IMR-90 (cell line): ENCODE results near the gene GABRB1. TPM values are rescaled to one million over a fixed set of nuclear protein-coding genes. Genes with fewer than 3 reads are reported as not detected.
A peak's percentile ranks its signal among the peaks of the same experiment; 100 is the strongest.

Experiments
- ATAC-seq: fragments of 200-7000 bp; cut with Tn5 transposase; 2 replicates; pipeline ENCODE4 v1.9.1; 2020; ENCODE audit warnings: low read depth, mild to moderate bottlenecking, moderate library complexity
- BruUV-seq: library from RNA; stranded (reverse); fragments of 400-500 nt; replicated peaks from 2 replicates; lab custom pipeline; 2021; lab: Mats Ljungman, UMichigan
- CTCF ChIA-PET: fragments of 300-600 bp; formaldehyde crosslinking; extraction: SDS; loops from one replicate; lab custom pipeline; 2021; ENCODE audit warnings: antibody characterized with exemption; lab: Yijun Ruan, JAX
- POLR2A ChIA-PET: fragments of 300-600 bp; sonication (Branson Sonifier 250); formaldehyde crosslinking; loops from one replicate; lab custom pipeline; 2022; ENCODE audit warnings: antibody characterized with exemption; ENCODE audit not compliant: unreplicated experiment; lab: Charles Lee
- DNase-seq: peaks from one replicate; pipeline ENCODE4 v3.0.0; 2013
- H2AFZ ChIP-seq: replicated peaks from 2 replicates; pipeline ENCODE3; 2013; ENCODE audit warnings: low read length, mild to moderate bottlenecking; ENCODE audit not compliant: poor library complexity
- H2AK5ac ChIP-seq: 2 replicates; pipeline ENCODE4 v1.6.1; 2013; ENCODE audit warnings: low read depth, low read length, inconsistent platforms
- H2AK9ac ChIP-seq: replicated peaks from 2 replicates; pipeline ENCODE3; 2013; ENCODE audit warnings: mild to moderate bottlenecking, low read depth, low read length, moderate library complexity; ENCODE audit not compliant: poor library complexity
- H2BK120ac ChIP-seq: 2 replicates; pipeline ENCODE4 v1.6.1; 2013; ENCODE audit warnings: low read depth, low read length, inconsistent platforms
- H2BK15ac ChIP-seq: 3 replicates; pipeline ENCODE4 v1.6.1; 2013; ENCODE audit warnings: low read depth, low read length, inconsistent platforms
- H2BK20ac ChIP-seq: 2 replicates; pipeline ENCODE4 v1.6.1; 2013; ENCODE audit warnings: low read depth, mild to moderate bottlenecking, inconsistent platforms, low read length, moderate library complexity
- H2BK5ac ChIP-seq: 2 replicates; pipeline ENCODE4 v1.6.1; 2013; ENCODE audit warnings: mild to moderate bottlenecking, low read depth, low read length, inconsistent platforms; ENCODE audit not compliant: poor library complexity, severe bottlenecking
- H3K14ac ChIP-seq: replicated peaks from 2 replicates; pipeline ENCODE4 v1.6.1; 2013; ENCODE audit warnings: low read depth, low read length, inconsistent platforms
- H3K18ac ChIP-seq: 2 replicates; pipeline ENCODE4 v1.6.1; 2013; ENCODE audit warnings: low read depth, low read length, control low read depth
- H3K23ac ChIP-seq: 2 replicates; pipeline ENCODE4 v1.6.1; 2013; ENCODE audit warnings: low read depth, low read length, inconsistent platforms
- H3K27ac ChIP-seq: 2 replicates; pipeline ENCODE4 v1.5.1; 2013; ENCODE audit warnings: mild to moderate bottlenecking, control low read depth, low read length; ENCODE audit not compliant: insufficient read depth
- H3K27me3 ChIP-seq: 2 replicates; pipeline ENCODE4 v1.6.1; 2013; ENCODE audit warnings: low read length; ENCODE audit not compliant: control insufficient read depth, insufficient read depth
- H3K36me3 ChIP-seq: 2 replicates; pipeline ENCODE4 v1.6.1; 2013; ENCODE audit warnings: low read length, mixed read lengths; ENCODE audit not compliant: control insufficient read depth, insufficient read depth
- H3K4ac ChIP-seq: 2 replicates; pipeline ENCODE4 v1.6.1; 2013; ENCODE audit warnings: low read depth, low read length, inconsistent platforms
- H3K4me1 ChIP-seq: 2 replicates; pipeline ENCODE4 v1.6.1; 2013; ENCODE audit warnings: low read length, mixed read lengths; ENCODE audit not compliant: control insufficient read depth, insufficient read depth
- H3K4me2 ChIP-seq: 2 replicates; pipeline ENCODE4 v1.6.1; 2013; ENCODE audit warnings: low read depth, mild to moderate bottlenecking, control low read depth, low read length, moderate library complexity
- H3K4me3 ChIP-seq: 2 replicates; pipeline ENCODE4 v1.5.1; 2013; ENCODE audit warnings: low read depth, mild to moderate bottlenecking, control low read depth, low read length, moderate library complexity; ENCODE audit not compliant: insufficient read depth
- H3K56ac ChIP-seq: 2 replicates; pipeline ENCODE4 v1.6.1; 2013; ENCODE audit warnings: low read length, inconsistent platforms; ENCODE audit not compliant: insufficient read depth; ENCODE audit errors: extremely low read depth
- H3K79me1 ChIP-seq, 2 experiments: 2 replicates each; pipeline ENCODE4 v1.6.1; 2013; ENCODE audit warnings: low read length in 2 of 2, inconsistent platforms in 1 of 2, low read depth in 1 of 2
- H3K9ac ChIP-seq: 2 replicates; pipeline ENCODE4 v1.6.1; 2013; ENCODE audit warnings: low read depth, low read length, control low read depth
- H3K9me1 ChIP-seq: 2 replicates; pipeline ENCODE4 v1.6.1; 2013; ENCODE audit warnings: low read length, inconsistent platforms; ENCODE audit not compliant: insufficient read depth
- H3K9me3 ChIP-seq: 2 replicates; pipeline ENCODE4 v1.6.1; 2013; ENCODE audit warnings: low read length; ENCODE audit not compliant: control insufficient read depth, insufficient read depth
- H4K20me1 ChIP-seq: 2 replicates; pipeline ENCODE4 v1.6.1; 2013; ENCODE audit warnings: low read length, inconsistent platforms; ENCODE audit not compliant: insufficient read depth
- H4K5ac ChIP-seq: 2 replicates; pipeline ENCODE4 v1.6.1; 2013; ENCODE audit warnings: mild to moderate bottlenecking, low read depth, low read length, control low read depth
- H4K8ac ChIP-seq, 2 experiments: 2 replicates each; pipeline ENCODE4 v1.6.1; 2013; ENCODE audit warnings: low read depth in 2 of 2, low read length in 2 of 2, control low read depth in 1 of 2, inconsistent platforms in 1 of 2
- H4K91ac ChIP-seq: 2 replicates; pipeline ENCODE4 v1.6.1; 2013; ENCODE audit warnings: low read depth, low read length, inconsistent platforms; ENCODE audit not compliant: insufficient read depth
- BHLHE40 ChIP-seq: fragments of 150-350 bp; IDR thresholded peaks from 2 replicates; pipeline ENCODE4 v1.6.1; 2016; ENCODE audit warnings: mild to moderate bottlenecking, low read depth, low read length
- CEBPB ChIP-seq: IDR thresholded peaks from 2 replicates; pipeline ENCODE4 v1.6.1; 2012; ENCODE audit warnings: low read depth, low read length, improper control_type of control experiment
- CHD1 ChIP-seq: IDR thresholded peaks from 2 replicates; pipeline ENCODE4 v1.6.1; 2012; ENCODE audit warnings: low read depth, low read length, improper control_type of control experiment
- CTCF ChIP-seq: conservative IDR thresholded peaks from 2 replicates; pipeline ENCODE4 v1.5.1; 2012; ENCODE audit warnings: mild to moderate bottlenecking, low read depth, low read length, improper control_type of control experiment
- ELK1 ChIP-seq: fragments of 150-350 bp; IDR thresholded peaks from 2 replicates; pipeline ENCODE4 v1.6.1; 2016; ENCODE audit warnings: low read depth, mild to moderate bottlenecking, low read length, moderate library complexity, borderline replicate concordance
- FOS ChIP-seq: fragments of 150-350 bp; IDR thresholded peaks from 2 replicates; pipeline ENCODE4 v1.6.1; 2016; ENCODE audit warnings: low read depth, low read length
- MAFK ChIP-seq: IDR thresholded peaks from 2 replicates; pipeline ENCODE4 v1.6.1; 2012; ENCODE audit warnings: low read depth, low read length, improper control_type of control experiment
- MAZ ChIP-seq: IDR thresholded peaks from 2 replicates; pipeline ENCODE4 v1.6.1; 2012; ENCODE audit warnings: low read depth, mild to moderate bottlenecking, low read length, improper control_type of control experiment, moderate library complexity, borderline replicate concordance
- MXI1 ChIP-seq: IDR thresholded peaks from 2 replicates; pipeline ENCODE4 v1.6.1; 2012; ENCODE audit warnings: low read depth, mild to moderate bottlenecking, low read length, moderate library complexity, borderline replicate concordance
- NFE2L2 ChIP-seq: fragments of 150-350 bp; IDR thresholded peaks from 2 replicates; pipeline ENCODE4 v1.6.1; 2016; ENCODE audit warnings: low read depth, mild to moderate bottlenecking, low read length
- RCOR1 ChIP-seq: IDR thresholded peaks from 2 replicates; pipeline ENCODE4 v1.6.1; 2012; ENCODE audit warnings: mild to moderate bottlenecking, low read length, improper control_type of control experiment; ENCODE audit not compliant: insufficient replicate concordance
- SMC3 ChIP-seq: fragments of 150-350 bp; IDR thresholded peaks from 2 replicates; pipeline ENCODE4 v1.6.1; 2016; ENCODE audit warnings: low read depth, mild to moderate bottlenecking, antibody characterized with exemption, low read length, moderate library complexity
- USF2 ChIP-seq: fragments of 150-350 bp; IDR thresholded peaks from 2 replicates; pipeline ENCODE4 v1.6.1; 2017; ENCODE audit warnings: mild to moderate bottlenecking, antibody characterized with exemption, low read length, low read depth
- WGBS, 2 experiments: methylation state at CpG; one replicate each; pipeline versions ENCODE4 v1.1.5 to v1.1.7; 2013; ENCODE audit warnings: missing lambda C conversion rate in 2 of 2; ENCODE audit not compliant: insufficient read length in 1 of 2; ENCODE audit errors: extremely low coverage in 2 of 2; 5-methylcytosine and 5-hydroxymethylcytosine counted together
- dilution Hi-C: fragments of 300-500 bp; cut with HindIII; formaldehyde crosslinking; loops from one replicate; pipeline ENCODE4 v1.14.3; 2018; ENCODE audit warnings: low sequenced_read_pairs; ENCODE audit not compliant: unreplicated experiment
- in situ Hi-C: fragments of 300-500 bp; cut with MboI; formaldehyde crosslinking; loops from 3 replicates; pipeline ENCODE4 v1.14.3; 2019; ENCODE audit warnings: low sequenced_read_pairs, inconsistent platforms, mixed read lengths
- intact Hi-C: fragments of 100-400 bp; cut with micrococcal nuclease; formaldehyde crosslinking; loops from 2 replicates; pipeline ENCODE4 v1.10.0; 2022
- polyA plus RNA-seq, 3 experiments: library from polyadenylated mRNA; depleted of rRNA; stranded (reverse); fragments of >200 nt; gene quantifications; 2 replicates each; pipeline ENCODE4 v1.2.3, GENCODE V29; 2012; ENCODE audit warnings: low replicate concordance in 1 of 3
- total RNA-seq: library from RNA; depleted of rRNA; stranded (reverse); fragments of >200 nt; gene quantifications from 2 replicates; pipeline ENCODE4 v1.2.3, GENCODE V29; 2012

GABRB1 gene
- total and polyA plus RNA-seq, 2 of the 4 experiments (the other 2 are of a cell fraction), result 4.7 to 16.1 TPM

GRCh38 chr4:47410271-47410670 lies 378.9 kb downstream of the GABRB1 start:
- POLR2A ChIA-PET, result no interaction called here

More at GRCh38 chr4:47410271-47410670, 378.9 kb downstream of the GABRB1 start:
- no peak overlapping the region for H3K9ac ChIP-seq
- H3K18ac ChIP-seq, result no peak overlapping the region; the same call in 1 of the 2 replicates
- CTCF ChIA-PET, result no interaction called here
- 0 out of 4 replicates have a peak overlapping the region, but pooled peaks of 1 of the 2 experiments have one; percentile 4 for H4K8ac ChIP-seq
- TF ChIP-seq MXI1 (no peak), SMC3 (no peak), CHD1 (no peak), NFE2L2 (no peak), FOS (no peak), USF2 (no peak), CTCF (no peak), MAZ (no peak), ELK1 (no peak), BHLHE40 (no peak), RCOR1 (no peak), MAFK (no peak), CEBPB (no peak)
- no peak overlapping the region for H3K14ac ChIP-seq
- WGBS, 2 experiments, result no CpG with 5 or more reads among the region's 1 CpG
- no peak; the same call in 1 of the 2 replicates for ATAC-seq
- H3K27ac ChIP-seq, result no peak overlapping the region
- H3K4me2 ChIP-seq, result no peak overlapping the region
- no peaks in the 10 kb centered on the region for H4K20me1 ChIP-seq
- intact Hi-C loops (no loop called here), dilution Hi-C loops (no loop called here), in situ Hi-C loops (no loop called here)
- no peak overlapping the region for H2AFZ ChIP-seq
- peak; percentile 23 for DNase-seq
- no peak overlapping the region for H2AK5ac ChIP-seq
- H3K4me1 ChIP-seq, result no peaks in the 10 kb centered on the region; the same call in 1 of the 2 replicates
- no peaks in the 10 kb centered on the region for H3K9me3 ChIP-seq
- no peak overlapping the region for H2BK15ac ChIP-seq
- no peaks in the 10 kb centered on the region for H3K36me3 ChIP-seq
- H2BK120ac ChIP-seq, result no peak overlapping the region
- H3K4ac ChIP-seq, result no peak overlapping the region
- H3K56ac ChIP-seq, result no peak overlapping the region
- no peaks in the 10 kb centered on the region for H3K9me1 ChIP-seq
- no peaks in the 10 kb centered on the region for H3K27me3 ChIP-seq
- no peak overlapping the region for H3K23ac ChIP-seq
- no peak overlapping the region for H4K5ac ChIP-seq
- H2AK9ac ChIP-seq, result no peak overlapping the region
- no peak overlapping the region for H3K4me3 ChIP-seq
- no peak overlapping the region for H2BK20ac ChIP-seq
- H4K91ac ChIP-seq, result no peak overlapping the region
- BruUV-seq, result no TSS peak
- H3K79me1 ChIP-seq, result no peaks in the 10 kb centered on the region
- no peak overlapping the region for H2BK5ac ChIP-seq
